IMR-90 (cell line): ENCODE data around the gene ARFGAP2. TPM values are rescaled to one million over a fixed set of nuclear protein-coding genes. Genes with fewer than 3 reads are reported as not detected.
A peak's percentile ranks its signal among the peaks of the same experiment; 100 is the strongest.

Experiments
- ATAC-seq: fragments of 200-7000 bp; cut with Tn5 transposase; 2 replicates; pipeline ENCODE4 v1.9.1; 2020; ENCODE audit warnings: low read depth, mild to moderate bottlenecking, moderate library complexity
- BruUV-seq: library from RNA; stranded (reverse); fragments of 400-500 nt; replicated peaks from 2 replicates; lab custom pipeline; 2021; lab: Mats Ljungman, UMichigan
- CTCF ChIA-PET: fragments of 300-600 bp; formaldehyde crosslinking; extraction: SDS; loops from one replicate; lab custom pipeline; 2021; ENCODE audit warnings: antibody characterized with exemption; lab: Yijun Ruan, JAX
- POLR2A ChIA-PET: fragments of 300-600 bp; sonication (Branson Sonifier 250); formaldehyde crosslinking; loops from one replicate; lab custom pipeline; 2022; ENCODE audit warnings: antibody characterized with exemption; ENCODE audit not compliant: unreplicated experiment; lab: Charles Lee
- DNase-seq: peaks from one replicate; pipeline ENCODE4 v3.0.0; 2013
- H2AFZ ChIP-seq: replicated peaks from 2 replicates; pipeline ENCODE3; 2013; ENCODE audit warnings: low read length, mild to moderate bottlenecking; ENCODE audit not compliant: poor library complexity
- H2AK5ac ChIP-seq: 2 replicates; pipeline ENCODE4 v1.6.1; 2013; ENCODE audit warnings: low read depth, low read length, inconsistent platforms
- H2AK9ac ChIP-seq: replicated peaks from 2 replicates; pipeline ENCODE3; 2013; ENCODE audit warnings: mild to moderate bottlenecking, low read depth, low read length, moderate library complexity; ENCODE audit not compliant: poor library complexity
- H2BK120ac ChIP-seq: 2 replicates; pipeline ENCODE4 v1.6.1; 2013; ENCODE audit warnings: low read depth, low read length, inconsistent platforms
- H2BK15ac ChIP-seq: 3 replicates; pipeline ENCODE4 v1.6.1; 2013; ENCODE audit warnings: low read depth, low read length, inconsistent platforms
- H2BK20ac ChIP-seq: 2 replicates; pipeline ENCODE4 v1.6.1; 2013; ENCODE audit warnings: low read depth, mild to moderate bottlenecking, inconsistent platforms, low read length, moderate library complexity
- H2BK5ac ChIP-seq: 2 replicates; pipeline ENCODE4 v1.6.1; 2013; ENCODE audit warnings: mild to moderate bottlenecking, low read depth, low read length, inconsistent platforms; ENCODE audit not compliant: poor library complexity, severe bottlenecking
- H3K14ac ChIP-seq: replicated peaks from 2 replicates; pipeline ENCODE4 v1.6.1; 2013; ENCODE audit warnings: low read depth, low read length, inconsistent platforms
- H3K18ac ChIP-seq: 2 replicates; pipeline ENCODE4 v1.6.1; 2013; ENCODE audit warnings: low read depth, low read length, control low read depth
- H3K23ac ChIP-seq: 2 replicates; pipeline ENCODE4 v1.6.1; 2013; ENCODE audit warnings: low read depth, low read length, inconsistent platforms
- H3K27ac ChIP-seq: 2 replicates; pipeline ENCODE4 v1.5.1; 2013; ENCODE audit warnings: mild to moderate bottlenecking, control low read depth, low read length; ENCODE audit not compliant: insufficient read depth
- H3K27me3 ChIP-seq: 2 replicates; pipeline ENCODE4 v1.6.1; 2013; ENCODE audit warnings: low read length; ENCODE audit not compliant: control insufficient read depth, insufficient read depth
- H3K36me3 ChIP-seq: 2 replicates; pipeline ENCODE4 v1.6.1; 2013; ENCODE audit warnings: low read length, mixed read lengths; ENCODE audit not compliant: control insufficient read depth, insufficient read depth
- H3K4ac ChIP-seq: 2 replicates; pipeline ENCODE4 v1.6.1; 2013; ENCODE audit warnings: low read depth, low read length, inconsistent platforms
- H3K4me1 ChIP-seq: 2 replicates; pipeline ENCODE4 v1.6.1; 2013; ENCODE audit warnings: low read length, mixed read lengths; ENCODE audit not compliant: control insufficient read depth, insufficient read depth
- H3K4me2 ChIP-seq: 2 replicates; pipeline ENCODE4 v1.6.1; 2013; ENCODE audit warnings: low read depth, mild to moderate bottlenecking, control low read depth, low read length, moderate library complexity
- H3K4me3 ChIP-seq: 2 replicates; pipeline ENCODE4 v1.5.1; 2013; ENCODE audit warnings: low read depth, mild to moderate bottlenecking, control low read depth, low read length, moderate library complexity; ENCODE audit not compliant: insufficient read depth
- H3K56ac ChIP-seq: 2 replicates; pipeline ENCODE4 v1.6.1; 2013; ENCODE audit warnings: low read length, inconsistent platforms; ENCODE audit not compliant: insufficient read depth; ENCODE audit errors: extremely low read depth
- H3K79me1 ChIP-seq, 2 experiments: 2 replicates each; pipeline ENCODE4 v1.6.1; 2013; ENCODE audit warnings: low read length in 2 of 2, inconsistent platforms in 1 of 2, low read depth in 1 of 2
- H3K9ac ChIP-seq: 2 replicates; pipeline ENCODE4 v1.6.1; 2013; ENCODE audit warnings: low read depth, low read length, control low read depth
- H3K9me1 ChIP-seq: 2 replicates; pipeline ENCODE4 v1.6.1; 2013; ENCODE audit warnings: low read length, inconsistent platforms; ENCODE audit not compliant: insufficient read depth
- H3K9me3 ChIP-seq: 2 replicates; pipeline ENCODE4 v1.6.1; 2013; ENCODE audit warnings: low read length; ENCODE audit not compliant: control insufficient read depth, insufficient read depth
- H4K20me1 ChIP-seq: 2 replicates; pipeline ENCODE4 v1.6.1; 2013; ENCODE audit warnings: low read length, inconsistent platforms; ENCODE audit not compliant: insufficient read depth
- H4K5ac ChIP-seq: 2 replicates; pipeline ENCODE4 v1.6.1; 2013; ENCODE audit warnings: mild to moderate bottlenecking, low read depth, low read length, control low read depth
- H4K8ac ChIP-seq, 2 experiments: 2 replicates each; pipeline ENCODE4 v1.6.1; 2013; ENCODE audit warnings: low read depth in 2 of 2, low read length in 2 of 2, control low read depth in 1 of 2, inconsistent platforms in 1 of 2
- H4K91ac ChIP-seq: 2 replicates; pipeline ENCODE4 v1.6.1; 2013; ENCODE audit warnings: low read depth, low read length, inconsistent platforms; ENCODE audit not compliant: insufficient read depth
- MXI1 ChIP-seq: IDR thresholded peaks from 2 replicates; pipeline ENCODE4 v1.6.1; 2012; ENCODE audit warnings: low read depth, mild to moderate bottlenecking, low read length, moderate library complexity, borderline replicate concordance
- POLR2A ChIP-seq: IDR thresholded peaks from 2 replicates; pipeline ENCODE4 v1.6.1; 2012; ENCODE audit warnings: mild to moderate bottlenecking, low read depth, low read length
- WGBS, 2 experiments: methylation state at CpG; one replicate each; pipeline versions ENCODE4 v1.1.5 to v1.1.7; 2013; ENCODE audit warnings: missing lambda C conversion rate in 2 of 2; ENCODE audit not compliant: insufficient read length in 1 of 2; ENCODE audit errors: extremely low coverage in 2 of 2; 5-methylcytosine and 5-hydroxymethylcytosine counted together
- dilution Hi-C: fragments of 300-500 bp; cut with HindIII; formaldehyde crosslinking; loops from one replicate; pipeline ENCODE4 v1.14.3; 2018; ENCODE audit warnings: low sequenced_read_pairs; ENCODE audit not compliant: unreplicated experiment
- in situ Hi-C: fragments of 300-500 bp; cut with MboI; formaldehyde crosslinking; loops from 3 replicates; pipeline ENCODE4 v1.14.3; 2019; ENCODE audit warnings: low sequenced_read_pairs, inconsistent platforms, mixed read lengths
- intact Hi-C: fragments of 100-400 bp; cut with micrococcal nuclease; formaldehyde crosslinking; loops from 2 replicates; pipeline ENCODE4 v1.10.0; 2022
- polyA plus RNA-seq, 3 experiments: library from polyadenylated mRNA; depleted of rRNA; stranded (reverse); fragments of >200 nt; gene quantifications; 2 replicates each; pipeline ENCODE4 v1.2.3, GENCODE V29; 2012; ENCODE audit warnings: low replicate concordance in 1 of 3
- total RNA-seq: library from RNA; depleted of rRNA; stranded (reverse); fragments of >200 nt; gene quantifications from 2 replicates; pipeline ENCODE4 v1.2.3, GENCODE V29; 2012

The ARFGAP2 gene
- total and polyA plus RNA-seq, 2 of the 4 experiments (the other 2 are of a cell fraction), result 54.7 to 87.8 TPM

DNA sequence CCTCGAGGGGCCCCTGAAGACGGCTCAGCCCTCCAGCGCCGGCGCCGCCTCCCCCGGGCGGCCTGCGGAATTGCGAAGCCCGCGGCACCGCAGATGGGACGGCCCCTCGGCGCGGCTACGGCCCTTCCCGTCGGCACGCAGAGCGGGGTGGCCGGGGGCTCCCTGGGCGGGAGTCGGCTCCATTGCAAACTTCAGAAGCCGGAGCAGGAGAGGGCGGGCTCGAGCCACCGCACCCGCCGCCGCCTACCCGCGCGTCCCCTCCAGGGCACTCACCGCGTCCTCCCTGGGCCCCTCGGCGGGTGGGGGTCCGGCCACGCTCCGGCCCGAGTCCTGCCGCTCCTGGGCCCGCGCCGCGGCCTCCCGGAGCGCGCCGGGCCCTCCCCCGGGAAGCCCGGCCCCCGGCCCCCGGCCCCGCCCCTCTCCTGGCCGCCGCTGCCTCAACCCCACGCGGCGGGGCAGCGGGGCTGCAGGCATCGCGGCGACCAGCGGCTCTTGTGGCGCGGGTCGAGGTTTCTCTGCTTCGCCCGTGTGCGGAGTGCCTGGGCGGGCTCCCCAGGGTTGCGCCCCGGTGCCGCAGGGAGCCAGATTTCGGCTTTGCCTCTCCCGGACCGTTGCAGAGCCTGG lies 9.5 kb upstream of the ARFGAP2 start, which contains the start of gene PACSIN3:
Gene PACSIN3 (minus strand): TSS at position 359 of the 624 bp plus-strand sequence. CDS start 3,707 bp downstream, outside the sequence.
- intact Hi-C loops (no loop called here), dilution Hi-C loops (no loop called here), in situ Hi-C loops (no loop called here)
- Histone ChIP-seq H3K56ac (no peak within 1 kb of the TSS; the same call in 1 of the 2 replicates), H2AK5ac (peak within 1 kb of the TSS; percentile 75), H3K27ac (peak within 1 kb of the TSS; percentile 83), H3K23ac (peak within 1 kb of the TSS; percentile 69), H3K14ac (peak within 1 kb of the TSS; percentile 80), H3K79me1 (peaks cover 4 to 23% of the 10 kb centered on the region in 2 experiments; a peak in 1 of 4 replicates), H3K4ac (peak within 1 kb of the TSS; percentile 82), H3K9ac (peak within 1 kb of the TSS; percentile 72), H4K8ac (peak within 1 kb of the TSS; percentile 75 to 90), H3K18ac (peak within 1 kb of the TSS; percentile 76), H2AFZ (peak within 1 kb of the TSS; percentile 95), H2AK9ac (peak within 1 kb of the TSS; percentile 94), H3K4me2 (peak within 1 kb of the TSS; percentile 94), H3K4me1 (peaks cover 18% of the 10 kb centered on the region), H3K4me3 (peak within 1 kb of the TSS; percentile 94), H3K27me3 (no peaks in the 10 kb centered on the region), H2BK120ac (0 out of 2 replicates have a peak within 1 kb of the TSS, but pooled peaks have one; percentile 38), H4K5ac (peak within 1 kb of the TSS; percentile 94), H3K9me1 (no peaks in the 10 kb centered on the region), H4K91ac (peak within 1 kb of the TSS; percentile 84), H2BK20ac (no peak within 1 kb of the TSS), H2BK5ac (peak within 1 kb of the TSS; percentile 53), H3K36me3 (peaks cover 4% of the 10 kb centered on the region; the same call in 1 of the 2 replicates), H4K20me1 (peaks cover 4% of the 10 kb centered on the region; the same call in 1 of the 2 replicates), H3K9me3 (no peaks in the 10 kb centered on the region), H2BK15ac (peak within 1 kb of the TSS; percentile 21; the same call in 1 of the 3 replicates)
- peak; percentile 19 for DNase-seq
- 1% methylated on average over 51 of the region's 80 CpGs; no CpG with 5 or more reads in 1 of the 2 experiments for WGBS, 2 experiments
- no TSS peak for BruUV-seq
- TF ChIP-seq MXI1 (0 out of 2 replicates have a peak, but pooled peaks have one; percentile 10), POLR2A (no peak)
- ChIA-PET CTCF (no interaction called here), POLR2A (no interaction called here)
- peak; percentile 73 for ATAC-seq
